DLD1 (cell line): ENCODE data around the gene RNF213.

Source experiments
- in situ Hi-C: cut with HindIII; loops from 2 replicates; pipeline ENCODE4 v1.10.0; 2017; ENCODE audit warnings: low sequenced_read_pairs

Gene RNF213

GRCh38 chr17:80426671-80427326 is 166.1 kb downstream of the RNF213 start:
- in situ Hi-C loops, result no loop called here

GRCh38 chr17:80427366-80428282 is 167.0 kb downstream of the RNF213 start:
- in situ Hi-C loops, result no loop called here

- in situ Hi-C loops, result no loop called here
Measured at GRCh38 chr17:80428363-80428762, 167.7 kb downstream of the RNF213 start.

GRCh38 chr17:80428796-80429195 is 168.1 kb downstream of the RNF213 start:
- in situ Hi-C loops, result no loop called here

GRCh38 chr17:80429356-80430275 is 169.0 kb downstream of the RNF213 start:
- in situ Hi-C loops, result no loop called here

GRCh38 chr17:80430446-80431245 is 170.0 kb downstream of the RNF213 start:
- in situ Hi-C loops, result no loop called here

- in situ Hi-C loops, result no loop called here
Measured at GRCh38 chr17:80431246-80432195, 170.9 kb downstream of the RNF213 start.

GRCh38 chr17:80432350-80432955 is 171.8 kb downstream of the RNF213 start:
- in situ Hi-C loops, result no loop called here

- in situ Hi-C loops, result no loop called here
Measured at GRCh38 chr17:80432961-80433550, 172.4 kb downstream of the RNF213 start.

GRCh38 chr17:80433916-80434666 is 173.4 kb downstream of the RNF213 start:
- in situ Hi-C loops, result no loop called here

GRCh38 chr17:80437532-80437931 is 176.9 kb downstream of the RNF213 start:
- in situ Hi-C loops, result no loop called here

- in situ Hi-C loops, result no loop called here
Measured at GRCh38 chr17:80438806-80439205, 178.2 kb downstream of the RNF213 start.

- in situ Hi-C loops, result no loop called here
Measured at GRCh38 chr17:80439499-80439898, 178.8 kb downstream of the RNF213 start.

GRCh38 chr17:80441133-80441578 is 180.5 kb downstream of the RNF213 start:
- in situ Hi-C loops, result no loop called here

GRCh38 chr17:80441598-80442322 is 181.1 kb downstream of the RNF213 start:
- in situ Hi-C loops, result no loop called here

GRCh38 chr17:80442323-80442659 is 181.6 kb downstream of the RNF213 start:
- in situ Hi-C loops, result no loop called here

GRCh38 chr17:80442764-80443163 is 182.1 kb downstream of the RNF213 start:
- in situ Hi-C loops, result no loop called here
